ENCODE data around the gene RAB20. TPM values are rescaled to one million over a fixed set of nuclear protein-coding genes. Genes with fewer than 3 reads are reported as not detected.

The RAB20 gene
- total and polyA plus RNA-seq, 9 of the 15 experiments (the other 6 are each of a cell fraction or from before 2014, with no cell fraction given): 0.62 to 9.2 (median 5.4) TPM

- POLR2A ChIA-PET: no interaction called here
- Histone ChIP-seq H3K9me1 (ENCODE audit: control insufficient read depth, insufficient read depth, low read length) (no peaks in the 10 kb centered on the region), H3K4me2 (ENCODE audit: insufficient read depth, low read length) (no peak overlapping the region), H3K27ac (ENCODE audit: extremely low read depth, low read depth, low read length) (no peak overlapping the region), H3K4me1 (replicated peaks in 1 of 2; ENCODE audit: control insufficient read depth in 2 of 2, insufficient read depth in 2 of 2, low read length in 2 of 2) (peaks cover 14 to 27% of the 10 kb centered on the region in 2 experiments), H3K36me3 (ENCODE audit: control insufficient read depth, insufficient read depth, low read length) (no peaks in the 10 kb centered on the region), H3K9ac (ENCODE audit: insufficient read depth in 1 of 2, low read depth in 2 of 2, low read length in 2 of 2) (0 out of 4 replicates have a peak overlapping the region, but pooled peaks of 1 of the 2 experiments have one; percentile 52), H3K79me2 (ENCODE audit: control insufficient read depth, insufficient read depth, low read length) (no peaks in the 10 kb centered on the region; the same call in 1 of the 3 replicates), H2AFZ (ENCODE audit: low read depth, low read length) (no peak overlapping the region), H4K20me1 (replicated peaks; ENCODE audit: control insufficient read depth, insufficient read depth, low read length) (no peaks in the 10 kb centered on the region), H3K9me3 (replicated peaks; ENCODE audit: control insufficient read depth, insufficient read depth, low read depth, low read length) (no peaks in the 10 kb centered on the region), H3K4me3 (no peak overlapping the region), H3K27me3 (ENCODE audit: control insufficient read depth in 2 of 2, insufficient read depth in 2 of 2, low read length in 2 of 2) (no peaks in the 10 kb centered on the region)
- FAIRE-seq: no peak
- BruUV-seq (replicated peaks): no TSS peak
- WGBS (ENCODE audit: insufficient coverage, low coverage, missing lambda C conversion rate): 48% methylated on average over 5 of the region's 5 CpGs
- TF ChIP-seq BRD9 (IDR thresholded peaks at IDR 0.05; ENCODE audit: low read depth, partially characterized antibody) (no peak), PHB (CRISPR knock-in tag; IDR thresholded peaks at IDR 0.05) (no peak), ZNF3 (CRISPR knock-in tag; IDR thresholded peaks at IDR 0.05) (no peak), MXD1 (CRISPR knock-in tag; IDR thresholded peaks at IDR 0.05; ENCODE audit: borderline replicate concordance, poor library complexity, severe bottlenecking) (no peak), ZNF696 (CRISPR knock-in tag; conservative IDR thresholded peaks at IDR 0.05) (no peak), EP400 (IDR thresholded peaks at IDR 0.05) (no peak), ZBTB33 (CRISPR knock-in tag; IDR thresholded peaks at IDR 0.05) (no peak), FOS (IDR thresholded peaks at IDR 0.05; ENCODE audit: extremely low read depth, insufficient read length) (no peak), HDAC6 (IDR thresholded peaks at IDR 0.05; ENCODE audit: low read depth, low read length) (no peak), CTBP1 (IDR thresholded peaks at IDR 0.05; ENCODE audit: borderline replicate concordance) (no peak), POLR2H (tag; IDR thresholded peaks at IDR 0.05; ENCODE audit: low read depth) (no peak), MTA3 (IDR thresholded peaks at IDR 0.05; ENCODE audit: borderline replicate concordance) (no peak)
- in situ Hi-C loops (cut with MboI) (no loop called here), intact Hi-C loops (cut with micrococcal nuclease) (no loop called here)
- CTCF ChIA-PET (ENCODE audit: low intra/inter-chr PET ratio): no interaction called here
- DNase-seq (ENCODE audit: extremely low read depth in 1 of 4, low spot score in 3 of 4): no peak
- no peak for ATAC-seq
These were observed 22.9 kb downstream of the RAB20 start for GRCh38 chr13:110538632-110539031.
